Ectodermal cell (in vitro differentiated cells): ENCODE data around the gene EDEM2.
"Not testable (repeated sequence)": the region's sequence is repeated elsewhere in the genome, so short reads cannot be mapped to it uniquely, and the experiment has no call there.

ENCODE experiments used
- H3K27ac ChIP-seq: 2 replicates; pipeline ENCODE4 v1.7.0; 2013; ENCODE audit warnings: mild to moderate bottlenecking, low read depth, low read length; ENCODE audit not compliant: insufficient read depth, poor library complexity, severe bottlenecking
- H3K27me3 ChIP-seq: 2 replicates; pipeline ENCODE4 v1.7.0; 2013; ENCODE audit warnings: mild to moderate bottlenecking, low read length; ENCODE audit not compliant: insufficient read depth, control insufficient read depth, poor library complexity, severe bottlenecking
- H3K36me3 ChIP-seq: one replicate; pipeline ENCODE4 v1.7.0; 2013; ENCODE audit warnings: low read length; ENCODE audit not compliant: control insufficient read depth, insufficient read depth
- H3K4me1 ChIP-seq: one replicate; pipeline ENCODE4 v1.7.0; 2013; ENCODE audit warnings: low read length; ENCODE audit not compliant: control insufficient read depth, insufficient read depth
- H3K4me3 ChIP-seq: 2 replicates; pipeline ENCODE4 v1.7.0; 2013; ENCODE audit warnings: low read depth, low read length, control low read depth; ENCODE audit not compliant: insufficient read depth
- H3K9me3 ChIP-seq: 2 replicates; pipeline ENCODE4 v1.7.0; 2013; ENCODE audit warnings: mild to moderate bottlenecking, low read length, moderate library complexity; ENCODE audit not compliant: control insufficient read depth
- WGBS, 2 experiments: methylation state at CpG; one replicate each; pipeline ENCODE4 v1.1.7; 2013; ENCODE audit warnings: missing lambda C conversion rate in 2 of 2; 5-methylcytosine and 5-hydroxymethylcytosine counted together

EDEM2 gene

GRCh38 chr20:35150846-35151579 is 3.9 kb upstream of the EDEM2 start:
- Histone ChIP-seq H3K4me1 (no peaks in the 10 kb centered on the region), H3K4me3 (no peak overlapping the region), H3K36me3 (no peaks in the 10 kb centered on the region), H3K27ac (no peak overlapping the region), H3K9me3 (no peaks in the 10 kb centered on the region), H3K27me3 (no peaks in the 10 kb centered on the region)
- WGBS, 2 experiments, result 84 to 93% methylated on average over 4 to 6 of the region's 6 CpGs

DNA sequence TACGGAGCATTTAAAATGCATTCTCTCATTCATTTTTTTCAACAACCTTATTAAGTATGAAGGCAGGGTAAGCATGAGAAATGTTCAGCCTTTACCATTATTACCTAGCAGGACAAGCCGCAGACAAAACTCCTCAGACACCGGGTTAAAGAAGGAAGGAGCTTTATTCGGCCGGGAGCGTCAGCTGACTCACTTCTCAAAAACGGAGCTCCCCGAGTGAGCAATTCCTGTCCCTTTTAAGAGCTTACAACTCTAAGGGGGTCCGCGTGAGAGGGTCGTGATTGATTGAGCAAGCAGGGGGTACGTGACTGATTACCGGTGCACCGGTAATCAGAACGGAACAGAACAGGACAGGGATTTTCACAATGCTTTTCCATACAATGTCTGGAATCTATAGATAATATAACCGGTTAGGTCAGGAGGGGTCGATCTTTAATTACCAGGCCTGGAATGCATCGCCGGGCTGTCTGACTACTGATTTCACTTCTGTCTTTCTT is 487 bp upstream of the EDEM2 start:
- WGBS, 2 experiments, result 13% methylated on average over 18 of the region's 19 CpGs
- H3K27me3 ChIP-seq, H3K9me3 ChIP-seq, H3K27ac ChIP-seq, H3K36me3 ChIP-seq, H3K4me1 ChIP-seq: not testable (repeated sequence)
- peak overlapping the region; percentile 71 for H3K4me3 ChIP-seq

DNA sequence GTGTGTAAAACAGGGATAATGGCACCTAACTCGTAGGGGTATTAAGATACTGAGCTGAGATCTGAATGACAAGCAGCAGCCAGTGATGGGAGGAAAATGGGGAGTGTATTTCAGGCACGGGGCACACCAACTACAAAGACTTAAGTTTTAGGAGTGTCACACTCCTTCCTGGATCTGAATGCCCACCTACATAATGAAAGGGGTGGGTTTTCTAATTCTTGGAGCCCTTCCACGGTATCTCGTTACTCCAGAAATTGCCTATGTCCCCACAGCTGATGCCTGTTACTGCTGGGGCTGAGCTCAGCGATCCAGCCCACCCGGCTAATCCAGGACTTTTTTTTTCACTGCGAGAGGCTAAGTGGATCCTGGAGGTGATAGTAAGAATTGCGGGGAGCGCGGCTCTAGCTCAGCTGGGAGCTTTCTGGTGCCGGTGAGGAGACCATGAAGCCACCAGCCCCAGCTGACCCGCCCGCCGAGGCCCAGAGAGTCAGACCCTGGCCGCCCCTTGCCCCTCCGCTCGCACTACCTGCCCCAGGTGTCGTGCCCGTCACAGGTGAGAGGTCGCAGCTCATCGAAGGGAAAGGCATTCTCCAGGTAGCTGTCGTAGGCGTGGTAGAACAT is 727 bp downstream of the EDEM2 start:
- Histone ChIP-seq H3K4me1 (no peaks in the 10 kb centered on the region), H3K36me3 (peaks cover 3% of the 10 kb centered on the region), H3K4me3 (peak overlapping the region; percentile 71), H3K9me3 (no peaks in the 10 kb centered on the region), H3K27ac (no peak overlapping the region), H3K27me3 (no peaks in the 10 kb centered on the region)
- WGBS, 2 experiments, result 5 to 7% methylated on average over 23 of the region's 23 CpGs

DNA sequence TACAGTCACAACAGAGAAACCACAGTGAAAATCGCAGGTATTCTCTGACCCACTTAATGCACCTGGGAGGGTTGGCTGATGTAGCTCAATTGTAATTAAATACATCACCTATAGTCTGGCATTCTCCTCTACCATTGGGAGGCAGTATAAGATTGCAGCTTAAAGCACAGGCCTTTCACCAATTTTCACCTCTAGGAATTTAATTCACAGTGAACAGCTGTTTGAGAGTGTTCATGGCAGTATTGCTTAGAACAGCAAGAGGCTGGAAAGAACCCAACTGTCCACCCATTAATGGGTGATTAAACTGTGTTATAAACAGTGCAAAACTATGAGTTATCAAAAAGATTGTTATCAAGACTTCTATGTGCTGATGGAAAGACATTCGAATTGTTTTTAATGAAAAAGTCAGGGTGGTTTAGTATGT is 2.0 kb downstream of the EDEM2 start:
- Histone ChIP-seq H3K27me3 (no peaks in the 10 kb centered on the region), H3K27ac (no peak overlapping the region), H3K4me3 (no peak overlapping the region), H3K9me3 (no peaks in the 10 kb centered on the region), H3K4me1 (no peaks in the 10 kb centered on the region), H3K36me3 (peaks cover 3% of the 10 kb centered on the region)
- WGBS, 2 experiments, result 66 to 81% methylated on average over 2 of the region's 2 CpGs

- H3K4me1 ChIP-seq, result no peaks in the 10 kb centered on the region
- 87 to 90% methylated on average over 7 of the region's 7 CpGs for WGBS, 2 experiments
These were observed 2.4 kb downstream of the EDEM2 start for GRCh38 chr20:35144694-35145093.

GRCh38 chr20:35135867-35136586 is 11.1 kb downstream of the EDEM2 start:
- H3K27me3 ChIP-seq, result no peaks in the 10 kb centered on the region
- WGBS, 2 experiments, result 92% methylated on average over 11 of the region's 11 CpGs
- no peaks in the 10 kb centered on the region for H3K4me1 ChIP-seq
- no peaks in the 10 kb centered on the region for H3K36me3 ChIP-seq
- no peaks in the 10 kb centered on the region for H3K9me3 ChIP-seq
- no peak overlapping the region for H3K4me3 ChIP-seq
- H3K27ac ChIP-seq, result no peak overlapping the region

More at GRCh38 chr20:35144694-35145093, 2.4 kb downstream of the EDEM2 start:
- no peak overlapping the region for H3K27ac ChIP-seq
- H3K36me3 ChIP-seq, result peaks cover 3% of the 10 kb centered on the region
- no peaks in the 10 kb centered on the region for H3K27me3 ChIP-seq
- no peaks in the 10 kb centered on the region for H3K9me3 ChIP-seq
- H3K4me3 ChIP-seq, result no peak overlapping the region

- Histone ChIP-seq H3K4me3 (no peak overlapping the region), H3K27ac (no peak overlapping the region), H3K9me3 (no peaks in the 10 kb centered on the region), H3K27me3 (no peaks in the 10 kb centered on the region), H3K4me1 (no peaks in the 10 kb centered on the region), H3K36me3 (no peaks in the 10 kb centered on the region)
- WGBS, 2 experiments, result 91 to 94% methylated on average over 6 of the region's 6 CpGs
These were observed 12.3 kb downstream of the EDEM2 start for GRCh38 chr20:35134880-35135279.

GRCh38 chr20:35134472-35134871 is 12.7 kb downstream of the EDEM2 start:
- Histone ChIP-seq H3K4me3 (no peak overlapping the region), H3K27ac (no peak overlapping the region), H3K4me1 (no peaks in the 10 kb centered on the region), H3K9me3 (no peaks in the 10 kb centered on the region), H3K36me3 (no peaks in the 10 kb centered on the region), H3K27me3 (no peaks in the 10 kb centered on the region)
- 90 to 95% methylated on average over 9 of the region's 9 CpGs for WGBS, 2 experiments

- Histone ChIP-seq H3K4me1 (no peaks in the 10 kb centered on the region), H3K4me3 (no peak overlapping the region), H3K9me3 (no peaks in the 10 kb centered on the region), H3K27ac (no peak overlapping the region), H3K36me3 (no peaks in the 10 kb centered on the region), H3K27me3 (no peaks in the 10 kb centered on the region)
- WGBS, 2 experiments, result 93 to 96% methylated on average over 5 of the region's 5 CpGs
These were observed 13.4 kb downstream of the EDEM2 start for GRCh38 chr20:35133735-35134134.

- no peak overlapping the region for H3K27ac ChIP-seq
- WGBS, 2 experiments, result 94 to 98% methylated on average over 5 of the region's 5 CpGs
These were observed 14.1 kb downstream of the EDEM2 start for GRCh38 chr20:35133031-35133430.

More at GRCh38 chr20:35133031-35133430, 14.1 kb downstream of the EDEM2 start:
- no peaks in the 10 kb centered on the region for H3K4me1 ChIP-seq
- no peak overlapping the region for H3K4me3 ChIP-seq
- no peaks in the 10 kb centered on the region for H3K9me3 ChIP-seq
- no peaks in the 10 kb centered on the region for H3K27me3 ChIP-seq
- no peaks in the 10 kb centered on the region for H3K36me3 ChIP-seq
